K562 (cell line): ENCODE measurements around the gene MYLK3. TPM values are rescaled to one million over a fixed set of nuclear protein-coding genes. Genes with fewer than 3 reads are reported as not detected.

ENCODE experiments used
- ATF7 ChIP-seq: fragments of 450-650 bp; IDR thresholded peaks from 2 replicates; pipeline ENCODE4 v1.7.1; 2014; ENCODE audit warnings: mild to moderate bottlenecking, moderate library complexity
- CHD1 ChIP-seq: fragments of 200-600 bp; sonication (generic); IDR thresholded peaks from one replicate; pipeline ENCODE4 v1.6.1; 2012; ENCODE audit warnings: mild to moderate bottlenecking, moderate library complexity, low read length, inconsistent platforms
- KDM1A ChIP-seq, 2 experiments: fragments of 450-650 bp; IDR thresholded peaks; 2 replicates each; pipeline ENCODE4 v1.6.1; 2016; ENCODE audit warnings: mild to moderate bottlenecking in 2 of 2
- MYNN ChIP-seq, 2 experiments: sonication (generic); formaldehyde crosslinking in 1 of 2; IDR thresholded peaks; 2 replicates each; pipeline versions ENCODE4 v1.5.0 to v1.6.1; 2016 to 2020; ENCODE audit warnings: antibody characterized with exemption in 1 of 2, missing genetic modification reagents in 1 of 2
- NONO ChIP-seq, 2 experiments: fragments of 200-400 bp in 1 of 2; fragments of 450-650 bp in 1 of 2; formaldehyde crosslinking in 1 of 2; IDR thresholded peaks; 2 replicates each; pipeline ENCODE4 v1.6.1; 2017; ENCODE audit warnings: low read depth in 2 of 2, mild to moderate bottlenecking in 2 of 2, moderate library complexity in 2 of 2, low read length in 1 of 2
- NR3C1 ChIP-seq: sonication (generic); formaldehyde crosslinking; IDR thresholded peaks from 2 replicates; pipeline ENCODE4 v1.8.1; 2022; ENCODE audit warnings: missing genetic modification reagents
- POU5F1 ChIP-seq: fragments of 150-350 bp; IDR thresholded peaks from 2 replicates; pipeline ENCODE4 v1.6.1; 2014; ENCODE audit warnings: borderline replicate concordance, low read length, low read depth, mild to moderate bottlenecking; ENCODE audit not compliant: partially characterized antibody
- RBBP5 ChIP-seq: fragments of 200-600 bp; sonication (generic); IDR thresholded peaks from 2 replicates; pipeline ENCODE4 v1.6.1; 2012; ENCODE audit warnings: borderline replicate concordance, mild to moderate bottlenecking, low read length, control low read depth, inconsistent platforms; ENCODE audit not compliant: insufficient read depth, poor library complexity, severe bottlenecking
- RCOR1 ChIP-seq, 2 experiments: IDR thresholded peaks; 2 replicates each; pipeline ENCODE4 v1.6.1; 2012; ENCODE audit warnings: low read depth in 2 of 2, low read length in 2 of 2, borderline replicate concordance in 1 of 2, improper control_type of control experiment in 1 of 2
- RNF219 ChIP-seq: fragments of 250-450 bp; sonication (Bioruptor Pico); IDR thresholded peaks from 2 replicates; pipeline ENCODE4 v1.5.0; 2022; ENCODE audit warnings: mild to moderate bottlenecking
- SIN3A ChIP-seq, 2 experiments: fragments of 150-350 bp in 1 of 2; IDR thresholded peaks; 2 replicates each; pipeline ENCODE4 v1.6.1; 2011 to 2016; ENCODE audit warnings: borderline replicate concordance in 2 of 2, low read depth in 2 of 2, low read length in 2 of 2, mild to moderate bottlenecking in 2 of 2, moderate library complexity in 2 of 2; ENCODE audit not compliant: control insufficient read depth in 1 of 2
- SREBF1 ChIP-seq: fragments of 150-350 bp; IDR thresholded peaks from 2 replicates; pipeline ENCODE4 v1.6.1; 2014; ENCODE audit warnings: antibody characterized with exemption, low read depth, low read length, borderline replicate concordance
- TOE1 ChIP-seq, 2 experiments: fragments of 450-650 bp in 1 of 2; sonication (generic) in 1 of 2; formaldehyde crosslinking in 1 of 2; IDR thresholded peaks; 2 replicates each; pipeline versions ENCODE4 v1.7.1 to v1.8.0; 2016 to 2022; ENCODE audit warnings: borderline replicate concordance in 2 of 2, mild to moderate bottlenecking in 2 of 2, antibody characterized with exemption in 1 of 2, inconsistent platforms in 1 of 2, low read depth in 1 of 2, missing genetic modification reagents in 1 of 2, moderate library complexity in 1 of 2
- ZNF165 ChIP-seq: fragments of 250-450 bp; sonication (Bioruptor Pico); IDR thresholded peaks from 2 replicates; pipeline ENCODE4 v1.4.0; 2020; ENCODE audit warnings: borderline replicate concordance
- ZNF174 ChIP-seq: fragments of 250-450 bp; sonication (Bioruptor Pico); IDR thresholded peaks from 2 replicates; pipeline ENCODE4 v1.4.0; 2020; ENCODE audit warnings: mild to moderate bottlenecking
- ZNF184 ChIP-seq: sonication (generic); formaldehyde crosslinking; IDR thresholded peaks from 2 replicates; pipeline ENCODE4 v1.5.0; 2020; ENCODE audit warnings: missing genetic modification reagents
- ZNF282 ChIP-seq: sonication (generic); formaldehyde crosslinking; IDR thresholded peaks from 2 replicates; pipeline ENCODE4 v1.8.1; 2023; ENCODE audit warnings: missing genetic modification reagents
- ZNF445 ChIP-seq: fragments of 250-450 bp; sonication (Bioruptor Pico); IDR thresholded peaks from 2 replicates; pipeline ENCODE4 v1.4.0; 2020; ENCODE audit warnings: low read depth, mild to moderate bottlenecking, moderate library complexity
- ZZZ3 ChIP-seq: fragments of 450-650 bp; IDR thresholded peaks from 2 replicates; pipeline ENCODE4 v1.6.1; 2016; ENCODE audit warnings: antibody characterized with exemption, mild to moderate bottlenecking, moderate library complexity
- polyA plus RNA-seq, 8 experiments: library from polyadenylated mRNA; depleted of rRNA in 4 of 8; stranded (reverse) in 5 of 8; unstranded in 3 of 8; fragments of >200 nt; fragmentation: Nextera tagmentation in 2 of 8; fragmentation: Illumina TruSeq in 1 of 8; extraction: Ambion mirVana in 2 of 8; extraction: Trizol in 1 of 8; gene quantifications; 2 replicates each; pipeline versions ENCODE4 v1.2.1 to v1.2.3, GENCODE V29; 2011 to 2014; ENCODE audit warnings: inconsistent platforms in 1 of 8, missing spikeins in 1 of 8
- total RNA-seq, 7 experiments: library from RNA; depleted of rRNA in 6 of 7; stranded (reverse); fragments of >200 nt in 6 of 7; fragmentation: Illumina TruSeq in 2 of 7; extraction: Trizol in 2 of 7; gene quantifications; 2 replicates each; pipeline versions ENCODE4 v1.2.1 to v1.2.3, GENCODE V29; 2011 to 2021; ENCODE audit warnings: low replicate concordance in 1 of 7
- TF ChIP-seq, protein P1 (sequence below): fragments of 250-450 bp; sonication (Bioruptor Pico); IDR thresholded peaks from 2 replicates; pipeline ENCODE4 v1.8.0; 2022; ENCODE audit warnings: inconsistent platforms

MYLK3 gene
- total and polyA plus RNA-seq, 9 of the 15 experiments (the other 6 are each of a cell fraction or from before 2014, with no cell fraction given): 0.69 to 10.7 (median 4.7) TPM

GRCh38 chr16:46689365-46690280 lies 58.5 kb downstream of the MYLK3 start, which contains the start of gene ORC6 (continued):
- no peak for TF ChIP-seq RCOR1 (IDR thresholded peaks at IDR 0.05; ENCODE audit: borderline replicate concordance in 1 of 2, low read depth in 2 of 2, low read length in 2 of 2)
- TF ChIP-seq ZZZ3: no peak
- no peak for TF ChIP-seq ZNF282 (CRISPR knock-in tag)
- no peak for TF ChIP-seq MYNN (IDR thresholded peaks at IDR 0.05)
- no peak for TF ChIP-seq MYNN (CRISPR knock-in tag; IDR thresholded peaks at IDR 0.05)
- TF ChIP-seq ZNF445 (CRISPR knock-in tag): no peak
- TF ChIP-seq TOE1 (IDR thresholded peaks at IDR 0.05; ENCODE audit: borderline replicate concordance): 0 out of 2 replicates have a peak, but pooled peaks have one; percentile 36
- TF ChIP-seq TOE1 (CRISPR knock-in tag; IDR thresholded peaks at IDR 0.05; ENCODE audit: borderline replicate concordance, low read depth): no peak
- TF ChIP-seq ATF7: 0 out of 2 replicates have a peak, but pooled peaks have one; percentile 17
- no peak for TF ChIP-seq ZNF174 (CRISPR knock-in tag)
- TF ChIP-seq POU5F1: no peak
- no peak for TF ChIP-seq NR3C1 (CRISPR knock-in tag)
- peak; percentile 65 for TF ChIP-seq CHD1
- TF ChIP-seq ZNF165: no peak
- TF ChIP-seq, protein P1, sequence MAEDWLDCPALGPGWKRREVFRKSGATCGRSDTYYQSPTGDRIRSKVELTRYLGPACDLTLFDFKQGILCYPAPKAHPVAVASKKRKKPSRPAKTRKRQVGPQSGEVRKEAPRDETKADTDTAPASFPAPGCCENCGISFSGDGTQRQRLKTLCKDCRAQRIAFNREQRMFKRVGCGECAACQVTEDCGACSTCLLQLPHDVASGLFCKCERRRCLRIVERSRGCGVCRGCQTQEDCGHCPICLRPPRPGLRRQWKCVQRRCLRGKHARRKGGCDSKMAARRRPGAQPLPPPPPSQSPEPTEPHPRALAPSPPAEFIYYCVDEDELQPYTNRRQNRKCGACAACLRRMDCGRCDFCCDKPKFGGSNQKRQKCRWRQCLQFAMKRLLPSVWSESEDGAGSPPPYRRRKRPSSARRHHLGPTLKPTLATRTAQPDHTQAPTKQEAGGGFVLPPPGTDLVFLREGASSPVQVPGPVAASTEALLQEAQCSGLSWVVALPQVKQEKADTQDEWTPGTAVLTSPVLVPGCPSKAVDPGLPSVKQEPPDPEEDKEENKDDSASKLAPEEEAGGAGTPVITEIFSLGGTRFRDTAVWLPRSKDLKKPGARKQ (CRISPR knock-in tag): no peak
- TF ChIP-seq SIN3A (IDR thresholded peaks at IDR 0.05; ENCODE audit: borderline replicate concordance in 2 of 2, control insufficient read depth in 1 of 2, low read depth in 2 of 2, low read length in 2 of 2): peak; percentile 15 to 69; a peak in 1 of 4 replicates
- no peak for TF ChIP-seq RNF219 (CRISPR knock-in tag)
- TF ChIP-seq SREBF1: peak; percentile 23; the same call in 1 of the 2 replicates
- TF ChIP-seq NONO (IDR thresholded peaks at IDR 0.05; ENCODE audit: low read depth in 2 of 2, low read length in 1 of 2): peak in 1 of 2 experiments; percentile 49; a peak in 1 of 4 replicates
- TF ChIP-seq KDM1A (IDR thresholded peaks at IDR 0.05): no peak
- TF ChIP-seq ZNF184: no peak
- TF ChIP-seq RBBP5: peak; percentile 74
